ENCODE measurements around the gene DLX2.

Gene DLX2

GRCh38 chr2:172050479-172051125 is 52.1 kb downstream of the DLX2 start:
- no peak for DNase-seq

GRCh38 chr2:172049567-172050120 is 53.1 kb downstream of the DLX2 start:
- no peak for DNase-seq
